Right ventricle myocardium superior (tissue), 1 donor: ENCODE results near the gene TGFBI. TPM values are rescaled to one million over a fixed set of nuclear protein-coding genes. Genes with fewer than 3 reads are reported as not detected.

ENCODE experiments used
- ATAC-seq: fragments of 200-7000 bp; cut with Tn5 transposase; one replicate; pipeline ENCODE4 v1.9.1; 2020; ENCODE audit warnings: mild to moderate bottlenecking; ENCODE audit not compliant: poor library complexity
- DNase-seq: peaks from one replicate; pipeline ENCODE4 v3.0.0-alpha.2; 2020
- intact Hi-C: fragments of 100-400 bp; cut with DNase I; formaldehyde crosslinking; loops from one replicate; pipeline ENCODE4 v1.11.2; 2022
- total RNA-seq: library from RNA; stranded (reverse); fragmentation: NEBNext Ultra II Directional; extraction: Animal tissue kit (Norgen Biotek cat#: 25700); gene quantifications from one replicate; pipeline ENCODE4 v1.2.1, GENCODE V29; 2021
- donor health status: DM: no; HTN: yes; CAD: no; lungs with severe emphysema.

TGFBI gene
- total RNA-seq, 1 donor from 2014 or later, result 49.9 TPM

DNA sequence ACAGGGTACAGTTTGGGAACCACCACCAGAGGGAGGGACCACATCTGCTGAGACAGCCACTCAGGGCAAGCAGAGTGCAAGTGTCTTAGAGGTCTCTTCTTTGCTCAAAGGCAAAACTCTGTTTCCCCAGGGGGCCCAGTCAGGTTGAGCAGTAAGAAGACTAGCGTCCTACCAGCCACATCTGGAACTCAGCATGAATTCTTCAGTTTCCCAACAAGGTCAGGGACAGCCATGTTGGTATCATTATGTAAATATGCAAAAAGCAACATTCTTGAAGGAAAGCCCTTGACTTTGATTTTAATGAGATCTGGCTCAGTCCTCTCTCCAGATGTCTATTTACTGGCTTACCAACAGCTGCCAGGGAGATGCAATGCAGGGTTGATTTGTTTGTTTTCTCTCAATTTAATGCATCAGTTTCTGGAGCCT, 46.7 kb downstream of the TGFBI start:
- intact Hi-C loops, result no loop called here
- no peak for ATAC-seq
- no peak for DNase-seq

DNA sequence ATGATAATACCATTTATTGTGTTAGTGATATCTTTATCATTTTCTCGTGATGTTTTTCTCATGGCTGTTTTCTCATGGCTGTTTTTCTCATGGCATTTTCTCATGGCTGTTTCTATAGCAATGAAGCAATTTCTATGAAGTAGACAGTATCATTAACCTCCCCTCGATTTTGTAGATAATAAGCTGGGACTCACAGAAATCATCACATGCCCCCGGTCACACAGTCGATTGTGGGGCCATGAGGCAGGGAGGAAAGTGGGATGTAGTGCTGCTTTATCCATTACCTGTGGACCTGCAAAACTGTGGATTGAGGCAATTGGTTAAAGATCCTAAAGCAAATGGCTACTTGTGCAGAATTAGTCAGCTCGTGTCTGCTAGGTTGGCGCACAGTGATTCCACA, 47.3 kb downstream of the TGFBI start:
- no peak for DNase-seq
- ATAC-seq, result no peak
- intact Hi-C loops, result no loop called here

DNA sequence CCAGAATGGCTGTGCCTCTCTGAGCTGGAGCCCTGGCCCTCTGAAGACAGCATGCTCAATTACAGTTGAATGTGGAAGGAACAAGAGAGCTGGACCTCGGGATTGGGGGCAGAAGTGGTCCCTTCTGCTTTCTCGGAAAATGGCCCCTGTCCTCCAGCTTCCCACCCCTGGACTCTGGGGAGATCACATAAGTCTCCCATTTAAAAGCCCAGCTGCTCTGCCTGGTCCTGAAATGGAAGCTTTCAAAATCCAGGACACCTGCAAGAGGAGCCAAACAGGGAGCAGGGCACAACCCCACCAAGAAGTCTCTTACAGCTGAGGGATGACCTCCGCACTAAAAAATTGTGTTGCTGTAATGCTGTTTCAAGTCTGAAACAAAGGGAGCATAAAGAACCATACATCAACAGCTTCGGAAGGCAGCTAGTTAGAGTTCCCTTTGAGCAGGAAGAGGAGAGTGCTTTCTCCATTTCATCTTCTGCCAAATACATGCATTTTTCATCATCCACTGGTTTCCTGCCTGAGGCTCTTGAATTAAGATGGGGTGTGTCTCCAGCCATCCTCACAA, 48.2 kb downstream of the TGFBI start:
- intact Hi-C loops, result no loop called here
- no peak for DNase-seq
- no peak for ATAC-seq

GRCh38 chr5:136079195-136079985, 50.6 kb downstream of the TGFBI start:
- DNase-seq, result no peak
- intact Hi-C loops, result no loop called here
- ATAC-seq, result no peak

GRCh38 chr5:136080113-136080482, 51.3 kb downstream of the TGFBI start:
- ATAC-seq, result peak; percentile 5
- intact Hi-C loops, result loop anchor here (5.0 kb wide), 1 partner anchor 133 kb away; no protein-coding TSS in a partner anchor
- no peak for DNase-seq

DNA sequence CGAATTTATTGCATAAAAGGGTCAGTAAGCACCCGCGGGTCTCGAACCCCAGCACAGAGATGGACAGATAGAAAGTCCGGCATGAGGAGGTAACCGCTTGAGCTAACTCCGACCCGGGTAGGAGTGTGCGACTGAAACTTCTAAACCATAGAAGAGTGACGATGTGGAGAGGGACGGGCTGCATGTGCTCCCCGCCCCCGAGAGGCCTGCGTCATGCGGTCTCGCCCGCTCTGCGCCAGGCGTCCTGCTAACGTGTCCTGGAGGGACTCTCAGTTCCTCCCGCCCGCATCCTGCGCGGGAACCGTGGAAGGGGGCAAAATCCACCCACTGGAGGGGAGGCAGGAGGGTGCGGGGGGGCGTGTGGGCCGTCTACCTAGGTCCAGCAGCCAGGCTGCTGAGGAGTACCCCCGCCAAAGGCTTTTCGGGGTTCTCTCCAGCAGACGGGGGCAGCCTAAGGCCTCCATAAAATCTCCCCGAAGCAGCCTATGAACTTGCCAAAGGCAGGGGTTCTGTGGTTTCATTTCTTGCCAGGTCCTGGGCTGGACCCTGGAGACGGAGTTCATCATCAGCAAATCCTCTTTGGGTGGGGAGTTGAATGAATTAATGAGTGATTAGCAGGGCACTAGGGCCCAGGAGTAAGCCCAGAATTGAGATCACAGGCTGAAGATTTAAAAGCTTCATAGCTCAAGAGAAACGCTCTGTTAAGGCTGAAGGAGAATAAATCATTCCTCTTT, 51.9 kb downstream of the TGFBI start:
- peak; percentile 95 for DNase-seq
- intact Hi-C loops, result loop anchor here (5.0 kb wide), 1 partner anchor 133 kb away; no protein-coding TSS in a partner anchor
- ATAC-seq, result peak; percentile 94

GRCh38 chr5:136081217-136081591, 52.4 kb downstream of the TGFBI start:
- intact Hi-C loops, result loop anchor here (5.0 kb wide), 1 partner anchor 134 kb away; no protein-coding TSS in a partner anchor
- ATAC-seq (no peak), DNase-seq (no peak)

DNA sequence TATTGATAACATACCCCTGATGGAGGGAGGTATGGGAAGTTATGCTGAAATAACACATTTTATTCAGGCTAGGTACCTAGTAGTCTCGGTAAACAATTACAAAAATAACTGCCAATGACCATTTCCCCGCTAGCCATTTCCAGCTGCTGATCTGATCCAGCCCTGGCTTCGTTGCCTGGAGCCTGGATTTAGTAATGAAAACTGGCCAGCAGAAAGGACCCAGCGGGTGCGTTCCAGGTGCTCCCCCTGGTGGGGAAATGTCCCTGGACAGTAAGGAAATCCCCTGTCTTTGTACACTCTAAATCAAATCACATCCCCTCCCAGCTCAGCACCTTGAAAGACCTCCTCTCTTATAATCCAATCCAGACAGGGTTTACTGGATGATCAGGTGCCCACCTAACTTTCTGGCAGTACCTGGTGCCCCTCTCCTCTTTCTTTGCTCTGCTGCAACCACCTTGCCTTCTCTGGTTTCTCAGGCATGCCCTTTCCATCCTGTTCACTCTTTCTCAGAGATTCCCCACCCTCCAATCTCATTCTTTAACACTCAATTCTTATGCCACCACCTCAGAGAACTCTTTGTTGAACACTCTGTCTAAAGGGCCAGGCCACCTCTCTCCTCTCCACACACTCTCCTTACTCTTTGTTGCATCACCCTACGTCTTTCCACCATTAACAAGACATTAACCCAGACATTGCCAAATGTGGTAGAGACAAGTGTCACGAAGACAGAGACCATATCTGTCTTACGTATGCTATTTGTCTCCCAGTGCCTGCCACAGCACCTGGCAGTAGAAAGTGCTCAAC, 53.8 kb downstream of the TGFBI start:
- DNase-seq, result peak; percentile 88
- peak; percentile 71 for ATAC-seq
- intact Hi-C loops, result loop anchor here (2.0 to 5.0 kb wide), 2 partner anchors 135 to 194 kb away; no protein-coding TSS in a partner anchor

GRCh38 chr5:136084698-136085097, 55.9 kb downstream of the TGFBI start:
- peak; percentile 77 for DNase-seq
- ATAC-seq, result no peak
- intact Hi-C loops, result loop anchor here (5.0 kb wide), 2 partner anchors 48 to 137 kb away; partner anchors contain the start of gene SMAD5

- ATAC-seq (no peak), DNase-seq (no peak)
- intact Hi-C loops, result loop anchor here (5.0 kb wide), 1 partner anchor 45 kb away; the partner anchor contains the start of gene SMAD5
These were observed 58.2 kb downstream of the TGFBI start for GRCh38 chr5:136086783-136087566.

DNA sequence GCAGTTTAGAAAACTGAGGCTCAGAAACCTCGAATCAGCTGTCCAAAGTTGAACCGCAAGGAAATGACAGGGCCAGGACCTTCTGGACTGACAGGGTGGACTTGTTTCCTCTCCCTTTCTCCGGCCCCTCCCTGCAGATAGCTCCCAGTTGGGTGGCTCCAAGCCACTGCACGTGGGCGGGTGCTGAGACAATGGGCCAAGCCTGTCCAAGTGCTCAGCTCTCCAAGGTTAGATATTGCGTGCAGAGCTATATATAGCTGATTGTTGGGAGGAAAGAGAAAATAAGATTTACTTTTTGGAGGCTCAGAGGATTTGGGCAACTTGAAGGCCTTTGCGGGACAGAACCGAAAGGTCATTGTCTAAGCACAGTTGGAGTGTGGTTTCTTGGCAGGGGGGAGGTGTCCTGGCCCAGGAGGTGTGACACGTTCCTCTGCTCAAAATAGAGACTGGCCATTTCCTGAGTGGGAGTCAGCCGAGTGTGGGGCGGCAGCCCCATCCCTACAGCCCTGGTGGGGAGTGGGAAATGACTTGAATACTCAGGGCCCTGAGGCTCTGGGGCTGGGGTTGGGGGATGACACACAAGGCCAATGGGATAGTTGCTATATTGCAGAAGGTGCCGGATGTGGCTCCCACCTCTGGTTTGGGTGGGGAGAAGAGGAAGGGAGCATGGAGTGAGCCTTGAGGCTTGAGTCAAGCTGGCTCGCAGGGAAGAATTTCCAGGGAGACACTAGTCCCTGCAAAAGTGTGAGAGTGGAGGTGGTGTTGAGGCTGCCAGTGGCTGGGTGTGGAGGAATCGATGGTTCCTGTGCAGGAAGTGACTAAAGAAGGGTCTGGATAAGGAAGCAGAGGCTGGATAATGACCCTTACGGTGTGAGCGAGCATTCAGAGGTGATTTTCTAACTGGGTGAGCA, 59.4 kb downstream of the TGFBI start:
- DNase-seq, result peak; percentile 89
- ATAC-seq, result peak; percentile 93
- intact Hi-C loops, result loop anchor here (5.0 kb wide), 1 partner anchor 44 kb away; the partner anchor contains the start of gene SMAD5

- intact Hi-C loops, result loop anchor here (5.0 kb wide), 1 partner anchor 43 kb away; the partner anchor contains the start of gene SMAD5
- DNase-seq, result no peak
- no peak for ATAC-seq
These were observed 61.0 kb downstream of the TGFBI start for GRCh38 chr5:136089791-136090190.

DNA sequence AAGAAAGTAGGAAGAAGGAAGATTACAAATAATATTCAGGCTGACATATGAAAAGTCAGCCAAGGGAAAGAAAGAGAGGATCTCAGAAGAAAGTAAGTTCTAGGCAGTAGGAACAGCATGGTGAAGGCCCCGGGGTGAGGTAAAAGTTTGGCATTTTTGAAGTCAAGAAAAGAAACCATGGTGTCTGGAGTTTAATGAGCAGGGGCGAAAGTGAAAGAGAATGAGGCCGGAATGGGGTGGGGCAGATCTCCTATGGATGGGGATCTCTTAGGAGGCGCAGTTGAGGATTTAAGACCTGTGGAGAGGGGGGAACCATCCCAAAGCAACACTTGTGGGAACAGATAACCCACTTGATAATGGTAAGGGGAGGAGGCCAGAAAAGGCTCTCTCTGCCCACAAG, 61.5 kb downstream of the TGFBI start:
- intact Hi-C loops, result no loop called here
- DNase-seq, result no peak
- no peak for ATAC-seq

DNA sequence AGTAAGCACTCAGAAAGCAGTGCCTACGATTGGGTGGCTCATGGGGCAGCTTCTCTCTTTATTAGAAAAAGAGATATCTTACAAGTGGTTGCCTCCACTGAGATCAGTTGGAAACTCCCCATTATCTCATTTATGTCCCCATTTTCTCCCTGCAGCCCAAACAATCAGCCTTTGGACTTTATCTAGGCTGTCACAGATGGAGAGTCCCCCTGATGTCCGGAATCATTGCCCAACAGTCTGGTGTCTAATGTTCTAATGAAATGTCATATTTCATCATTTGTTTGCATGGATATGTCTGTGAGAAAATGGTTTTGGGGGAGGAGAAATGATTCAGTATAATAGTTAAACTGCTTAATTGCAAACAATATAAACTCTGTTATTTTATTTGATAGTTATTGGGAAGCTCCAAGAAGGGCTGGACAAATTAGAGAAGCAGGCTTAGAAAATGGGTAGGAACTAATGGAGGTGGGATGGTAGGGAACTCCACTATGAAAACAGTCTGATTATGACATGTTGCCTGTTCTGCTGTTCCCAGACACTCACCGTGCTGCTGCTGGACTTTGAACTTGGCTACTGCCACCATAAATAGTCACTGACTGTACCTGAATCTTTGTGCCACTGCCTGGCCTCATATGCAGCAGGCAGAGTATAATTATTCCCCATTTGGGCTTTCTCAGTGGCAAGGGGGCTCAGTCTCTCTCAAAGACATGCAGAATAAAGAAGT, 65.6 kb downstream of the TGFBI start:
- DNase-seq (no peak), ATAC-seq (peak; percentile 41)
- intact Hi-C loops, result no loop called here

- intact Hi-C loops, result no loop called here
- no peak for ATAC-seq
- no peak for DNase-seq
These were observed 66.3 kb downstream of the TGFBI start for GRCh38 chr5:136094913-136095641.

GRCh38 chr5:136098176-136098575, 69.4 kb downstream of the TGFBI start:
- intact Hi-C loops, result no loop called here
- DNase-seq, result no peak
- ATAC-seq, result no peak
